ENCODE data around the gene NAGA. TPM values are rescaled to one million over a fixed set of nuclear protein-coding genes. Genes with fewer than 3 reads are reported as not detected.

Gene NAGA
- total and polyA plus RNA-seq, 9 of the 15 experiments (the other 6 are each of a cell fraction or from before 2014, with no cell fraction given) = 6.5 to 20.6 (median 17.4) TPM

DNA sequence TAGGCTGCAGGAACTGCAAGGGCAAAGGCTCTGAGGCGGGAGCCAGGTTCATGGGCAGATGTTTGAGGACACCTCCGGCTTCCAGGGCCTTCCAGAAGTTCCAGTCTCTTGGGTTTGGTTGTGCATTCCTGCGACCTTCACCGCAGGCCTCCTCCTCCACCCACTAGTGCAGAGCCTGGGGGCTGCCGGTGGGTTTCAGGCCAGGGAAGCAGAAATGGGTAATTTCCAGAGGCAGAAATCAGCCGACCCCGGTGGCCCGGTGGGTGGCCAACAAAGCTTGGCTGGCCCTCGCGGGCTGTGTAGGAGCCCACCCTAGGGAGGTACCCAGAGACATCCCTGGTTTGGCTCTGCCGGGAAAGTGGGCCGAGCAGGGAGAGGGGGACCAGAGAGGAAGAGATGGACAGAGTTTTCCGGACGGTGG, 3.0 kb upstream of the NAGA start:
- Histone ChIP-seq H3K4me3 (no peak overlapping the region), H3K9me1 (ENCODE audit: control insufficient read depth, insufficient read depth, low read length) (peaks cover 2% of the 10 kb centered on the region), H3K36me3 (ENCODE audit: control insufficient read depth, insufficient read depth, low read length) (no peaks in the 10 kb centered on the region), H3K27me3 (ENCODE audit: control insufficient read depth in 2 of 2, insufficient read depth in 2 of 2, low read length in 2 of 2) (no peaks in the 10 kb centered on the region), H3K27ac (ENCODE audit: extremely low read depth, low read depth, low read length) (no peak overlapping the region), H3K4me1 (replicated peaks in 1 of 2; ENCODE audit: control insufficient read depth in 2 of 2, insufficient read depth in 2 of 2, low read length in 2 of 2) (peaks cover 24 to 46% of the 10 kb centered on the region in 2 experiments), H3K4me2 (ENCODE audit: insufficient read depth, low read length) (no peak overlapping the region), H3K79me2 (ENCODE audit: control insufficient read depth, insufficient read depth, low read length) (peaks cover 19% of the 10 kb centered on the region), H3K9me3 (replicated peaks; ENCODE audit: control insufficient read depth, insufficient read depth, low read depth, low read length) (no peaks in the 10 kb centered on the region), H3K9ac (ENCODE audit: insufficient read depth in 1 of 2, low read depth in 2 of 2, low read length in 2 of 2) (no peak overlapping the region), H4K20me1 (replicated peaks; ENCODE audit: control insufficient read depth, insufficient read depth, low read length) (no peaks in the 10 kb centered on the region), H2AFZ (ENCODE audit: low read depth, low read length) (no peak overlapping the region)
- 88% methylated on average over 6 of the region's 14 CpGs for WGBS (ENCODE audit: insufficient coverage, low coverage, missing lambda C conversion rate)
- no peak for DNase-seq (ENCODE audit: extremely low read depth in 1 of 4, low spot score in 3 of 4)
- ChIA-PET POLR2A (interaction anchor here (0.6 kb wide), 1 partner anchor 330 kb away, joined by 4 read pairs; no protein-coding TSS in a partner anchor), CTCF (ENCODE audit: low intra/inter-chr PET ratio) (no interaction called here)
- no peak for FAIRE-seq
- ATAC-seq = no peak
- BruUV-seq (replicated peaks) = no TSS peak
- in situ Hi-C loops (cut with MboI) (no loop called here), intact Hi-C loops (cut with micrococcal nuclease) (loop anchor here (10.0 kb wide), 1 partner anchor 109 kb away; the partner anchor contains the start of gene SEPTIN3)
- TF ChIP-seq STAT5A (IDR thresholded peaks at IDR 0.05; ENCODE audit: borderline replicate concordance, low read length) (no peak), DIDO1 (tag; IDR thresholded peaks at IDR 0.05; ENCODE audit: low read depth) (no peak), PHTF2 (CRISPR knock-in tag; IDR thresholded peaks at IDR 0.05) (no peak), YY1 (IDR thresholded peaks at IDR 0.05; ENCODE audit: borderline replicate concordance in 1 of 3, control insufficient read depth in 1 of 3, extremely low read depth in 1 of 3, insufficient read depth in 3 of 3, insufficient read length in 1 of 3, insufficient replicate concordance in 2 of 3, low read depth in 1 of 3, low read length in 2 of 3) (no peak), KAT8 (IDR thresholded peaks at IDR 0.05; ENCODE audit: low read depth) (no peak), HLTF (IDR thresholded peaks at IDR 0.05) (no peak), BACH1 (tag; IDR thresholded peaks at IDR 0.05) (no peak), HDGF (IDR thresholded peaks at IDR 0.05) (no peak), ZNF318 (IDR thresholded peaks at IDR 0.05; ENCODE audit: borderline replicate concordance in 1 of 2, low read depth in 1 of 2) (no peak), PCBP2 (IDR thresholded peaks at IDR 0.05; ENCODE audit: low read depth, low read length, poor library complexity, severe bottlenecking) (no peak)
- TF ChIP-seq, protein P1, sequence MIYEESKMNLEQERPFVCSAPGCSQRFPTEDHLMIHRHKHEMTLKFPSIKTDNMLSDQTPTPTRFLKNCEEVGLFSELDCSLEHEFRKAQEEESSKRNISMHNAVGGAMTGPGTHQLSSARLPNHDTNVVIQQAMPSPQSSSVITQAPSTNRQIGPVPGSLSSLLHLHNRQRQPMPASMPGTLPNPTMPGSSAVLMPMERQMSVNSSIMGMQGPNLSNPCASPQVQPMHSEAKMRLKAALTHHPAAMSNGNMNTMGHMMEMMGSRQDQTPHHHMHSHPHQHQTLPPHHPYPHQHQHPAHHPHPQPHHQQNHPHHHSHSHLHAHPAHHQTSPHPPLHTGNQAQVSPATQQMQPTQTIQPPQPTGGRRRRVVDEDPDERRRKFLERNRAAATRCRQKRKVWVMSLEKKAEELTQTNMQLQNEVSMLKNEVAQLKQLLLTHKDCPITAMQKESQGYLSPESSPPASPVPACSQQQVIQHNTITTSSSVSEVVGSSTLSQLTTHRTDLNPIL (CRISPR knock-in tag; IDR thresholded peaks at IDR 0.05) = no peak
- TF ChIP-seq, protein P2, sequence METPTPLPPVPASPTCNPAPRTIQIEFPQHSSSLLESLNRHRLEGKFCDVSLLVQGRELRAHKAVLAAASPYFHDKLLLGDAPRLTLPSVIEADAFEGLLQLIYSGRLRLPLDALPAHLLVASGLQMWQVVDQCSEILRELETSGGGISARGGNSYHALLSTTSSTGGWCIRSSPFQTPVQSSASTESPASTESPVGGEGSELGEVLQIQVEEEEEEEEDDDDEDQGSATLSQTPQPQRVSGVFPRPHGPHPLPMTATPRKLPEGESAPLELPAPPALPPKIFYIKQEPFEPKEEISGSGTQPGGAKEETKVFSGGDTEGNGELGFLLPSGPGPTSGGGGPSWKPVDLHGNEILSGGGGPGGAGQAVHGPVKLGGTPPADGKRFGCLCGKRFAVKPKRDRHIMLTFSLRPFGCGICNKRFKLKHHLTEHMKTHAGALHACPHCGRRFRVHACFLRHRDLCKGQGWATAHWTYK (CRISPR knock-in tag; IDR thresholded peaks at IDR 0.05) = no peak

Measured in K562 (cell line).